ENCODE results near the gene TPD52L1. TPM values are rescaled to one million over a fixed set of nuclear protein-coding genes. Genes with fewer than 3 reads are reported as not detected.

The TPD52L1 gene
- total RNA-seq, 1 donor = 35.5 TPM

DNA sequence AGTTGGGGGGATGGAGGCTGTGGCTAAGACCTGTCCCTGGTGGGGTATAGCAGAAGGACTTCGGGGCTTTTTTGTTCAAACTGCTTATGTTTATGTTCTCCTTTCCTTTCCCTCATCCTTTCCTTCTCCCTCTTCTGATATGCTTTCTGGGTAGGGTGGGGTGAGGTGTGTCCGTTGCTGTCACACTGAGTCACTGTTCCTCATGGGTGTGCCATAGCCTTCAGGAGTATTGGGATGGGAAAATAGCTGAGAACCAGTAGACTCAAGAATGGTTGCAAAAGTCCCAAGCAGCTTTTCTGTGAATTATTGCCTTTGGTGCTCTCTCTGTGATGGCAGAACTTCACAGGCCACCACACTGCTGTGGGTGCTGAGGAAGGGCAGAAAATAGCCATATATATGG, 39.6 kb downstream of the TPD52L1 start:
- H3K4me3 ChIP-seq (ENCODE audit: insufficient read depth, low read length) = no peak overlapping the region
- no peak for DNase-seq (ENCODE audit: insufficient read length, low spot score, missing footprints)
- H3K79me2 ChIP-seq (ENCODE audit: insufficient read depth, low read length) = no peaks in the 10 kb centered on the region
- H3K27me3 ChIP-seq (ENCODE audit: insufficient read depth, low read length) = no peaks in the 10 kb centered on the region
- no peak overlapping the region for H2AFZ ChIP-seq (ENCODE audit: low read length)
- TF ChIP-seq, protein P1, sequence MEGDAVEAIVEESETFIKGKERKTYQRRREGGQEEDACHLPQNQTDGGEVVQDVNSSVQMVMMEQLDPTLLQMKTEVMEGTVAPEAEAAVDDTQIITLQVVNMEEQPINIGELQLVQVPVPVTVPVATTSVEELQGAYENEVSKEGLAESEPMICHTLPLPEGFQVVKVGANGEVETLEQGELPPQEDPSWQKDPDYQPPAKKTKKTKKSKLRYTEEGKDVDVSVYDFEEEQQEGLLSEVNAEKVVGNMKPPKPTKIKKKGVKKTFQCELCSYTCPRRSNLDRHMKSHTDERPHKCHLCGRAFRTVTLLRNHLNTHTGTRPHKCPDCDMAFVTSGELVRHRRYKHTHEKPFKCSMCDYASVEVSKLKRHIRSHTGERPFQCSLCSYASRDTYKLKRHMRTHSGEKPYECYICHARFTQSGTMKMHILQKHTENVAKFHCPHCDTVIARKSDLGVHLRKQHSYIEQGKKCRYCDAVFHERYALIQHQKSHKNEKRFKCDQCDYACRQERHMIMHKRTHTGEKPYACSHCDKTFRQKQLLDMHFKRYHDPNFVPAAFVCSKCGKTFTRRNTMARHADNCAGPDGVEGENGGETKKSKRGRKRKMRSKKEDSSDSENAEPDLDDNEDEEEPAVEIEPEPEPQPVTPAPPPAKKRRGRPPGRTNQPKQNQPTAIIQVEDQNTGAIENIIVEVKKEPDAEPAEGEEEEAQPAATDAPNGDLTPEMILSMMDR (IDR thresholded peaks at IDR 0.05; ENCODE audit: extremely low read depth, low read depth, low read length) = no peak
- H3K4me2 ChIP-seq (ENCODE audit: insufficient read depth, low read length) = no peak overlapping the region
- no peaks in the 10 kb centered on the region for H3K36me3 ChIP-seq (ENCODE audit: insufficient read depth, low read length)
- peaks cover 31% of the 10 kb centered on the region for H3K4me1 ChIP-seq (ENCODE audit: insufficient read depth, low read length)
- no peaks in the 10 kb centered on the region for H3K9me3 ChIP-seq (ENCODE audit: low read depth, low read length)
- H3K27ac ChIP-seq (ENCODE audit: low read depth, low read length) = no peak overlapping the region
- no peaks in the 10 kb centered on the region for H4K20me1 ChIP-seq (ENCODE audit: insufficient read depth, low read length)

DNA sequence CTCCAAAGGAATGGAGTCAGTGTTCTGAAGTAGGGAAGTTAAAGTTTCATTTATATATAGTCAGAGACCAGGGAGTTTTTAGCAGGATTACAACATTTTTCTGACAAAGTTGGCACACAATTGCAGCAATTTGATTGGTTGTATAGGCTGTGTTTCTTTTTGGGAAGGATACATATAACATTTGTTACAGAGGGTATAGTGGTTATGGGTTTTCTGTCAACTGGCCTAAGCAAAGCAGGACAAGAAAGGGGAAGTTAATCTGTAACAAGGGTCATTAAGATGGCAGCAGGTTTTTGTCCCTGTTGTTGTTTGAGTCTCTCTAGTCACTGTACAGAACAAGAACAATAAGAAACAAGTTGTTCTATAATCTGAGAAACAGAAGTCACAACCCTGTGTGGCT, 41.4 kb downstream of the TPD52L1 start:
- no peak for DNase-seq (ENCODE audit: insufficient read length, low spot score, missing footprints)
- peaks cover 28% of the 10 kb centered on the region for H3K4me1 ChIP-seq (ENCODE audit: insufficient read depth, low read length)
- no peaks in the 10 kb centered on the region for H3K27me3 ChIP-seq (ENCODE audit: insufficient read depth, low read length)
- H3K79me2 ChIP-seq (ENCODE audit: insufficient read depth, low read length) = no peaks in the 10 kb centered on the region
- H2AFZ ChIP-seq (ENCODE audit: low read length) = no peak overlapping the region
- no peaks in the 10 kb centered on the region for H4K20me1 ChIP-seq (ENCODE audit: insufficient read depth, low read length)
- H3K27ac ChIP-seq (ENCODE audit: low read depth, low read length) = no peak overlapping the region
- no peaks in the 10 kb centered on the region for H3K36me3 ChIP-seq (ENCODE audit: insufficient read depth, low read length)
- no peaks in the 10 kb centered on the region for H3K9me3 ChIP-seq (ENCODE audit: low read depth, low read length)
- no peak overlapping the region for H3K4me2 ChIP-seq (ENCODE audit: insufficient read depth, low read length)
- TF ChIP-seq, protein P1 (IDR thresholded peaks at IDR 0.05; ENCODE audit: extremely low read depth, low read depth, low read length) = no peak
- no peak overlapping the region for H3K4me3 ChIP-seq (ENCODE audit: insufficient read depth, low read length)

DNA sequence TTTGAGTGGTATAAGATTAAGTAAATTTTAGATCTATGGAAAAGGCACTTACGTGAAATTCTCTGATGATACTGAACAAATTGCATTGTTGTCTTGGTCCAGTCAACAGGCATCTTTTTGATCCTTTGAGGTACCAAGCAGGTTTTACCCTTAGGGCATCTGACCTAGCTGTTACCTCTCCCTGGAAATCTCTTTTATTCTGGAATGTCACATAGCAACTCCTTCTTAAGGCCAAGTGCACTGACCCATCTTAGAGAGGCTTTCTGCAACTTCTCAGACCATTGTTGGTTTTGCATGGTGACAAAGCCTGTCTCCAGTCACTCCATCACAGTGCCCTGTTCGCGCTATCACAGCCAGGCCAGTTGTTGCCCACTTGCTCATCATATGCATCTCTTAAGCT, 42.0 kb downstream of the TPD52L1 start:
- Histone ChIP-seq H3K36me3 (ENCODE audit: insufficient read depth, low read length) (no peaks in the 10 kb centered on the region), H3K4me1 (ENCODE audit: insufficient read depth, low read length) (peaks cover 28% of the 10 kb centered on the region), H3K79me2 (ENCODE audit: insufficient read depth, low read length) (no peaks in the 10 kb centered on the region), H3K4me3 (ENCODE audit: insufficient read depth, low read length) (no peak overlapping the region), H3K9me3 (ENCODE audit: low read depth, low read length) (no peaks in the 10 kb centered on the region), H3K27me3 (ENCODE audit: insufficient read depth, low read length) (no peaks in the 10 kb centered on the region), H3K4me2 (ENCODE audit: insufficient read depth, low read length) (no peak overlapping the region), H4K20me1 (ENCODE audit: insufficient read depth, low read length) (no peaks in the 10 kb centered on the region), H3K27ac (ENCODE audit: low read depth, low read length) (no peak overlapping the region), H2AFZ (ENCODE audit: low read length) (no peak overlapping the region)
- no peak for DNase-seq (ENCODE audit: insufficient read length, low spot score, missing footprints)
- TF ChIP-seq, protein P1 (IDR thresholded peaks at IDR 0.05; ENCODE audit: extremely low read depth, low read depth, low read length) = no peak

DNA sequence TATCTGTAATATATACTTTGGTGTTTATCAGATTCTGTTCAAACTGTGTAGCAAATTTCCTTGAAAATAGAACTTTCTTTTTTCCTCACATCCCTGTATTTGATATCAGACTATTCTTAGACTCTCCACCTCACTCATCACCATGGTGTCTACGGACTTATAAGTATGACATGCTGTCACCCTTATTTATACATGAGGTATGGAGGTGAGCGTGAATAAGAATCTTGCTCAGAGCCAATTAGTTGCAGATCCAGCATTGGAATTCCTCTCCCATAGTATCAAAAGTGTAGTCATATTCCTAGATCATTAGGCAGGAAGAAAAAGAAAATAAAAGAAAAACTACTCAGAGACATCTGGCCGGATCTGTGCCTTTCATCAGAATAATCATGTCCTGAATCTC, 43.0 kb downstream of the TPD52L1 start:
- Histone ChIP-seq H3K27me3 (ENCODE audit: insufficient read depth, low read length) (no peaks in the 10 kb centered on the region), H2AFZ (ENCODE audit: low read length) (peak overlapping the region; percentile 10), H3K9me3 (ENCODE audit: low read depth, low read length) (no peaks in the 10 kb centered on the region), H3K4me3 (ENCODE audit: insufficient read depth, low read length) (no peak overlapping the region), H3K36me3 (ENCODE audit: insufficient read depth, low read length) (no peaks in the 10 kb centered on the region), H3K4me2 (ENCODE audit: insufficient read depth, low read length) (peak overlapping the region; percentile 43), H3K79me2 (ENCODE audit: insufficient read depth, low read length) (no peaks in the 10 kb centered on the region), H4K20me1 (ENCODE audit: insufficient read depth, low read length) (no peaks in the 10 kb centered on the region), H3K27ac (ENCODE audit: low read depth, low read length) (no peak overlapping the region), H3K4me1 (ENCODE audit: insufficient read depth, low read length) (peaks cover 39% of the 10 kb centered on the region)
- no peak for DNase-seq (ENCODE audit: insufficient read length, low spot score, missing footprints)
- TF ChIP-seq, protein P1 (IDR thresholded peaks at IDR 0.05; ENCODE audit: extremely low read depth, low read depth, low read length) = no peak
